AG04449 (cell line): Measurements from ENCODE around the gene ATXN1.

Experiments used
- CTCF ChIA-PET: fragments of 350-600 bp; formaldehyde crosslinking; extraction: SDS; loops from one replicate; lab custom pipeline; 2021; ENCODE audit warnings: antibody characterized with exemption; lab: Yijun Ruan, JAX
- POLR2A ChIA-PET: fragments of 400-600, 350-600 bp; formaldehyde crosslinking; extraction: SDS; loops from one replicate; lab custom pipeline; 2020; ENCODE audit warnings: antibody characterized with exemption, inconsistent platforms; lab: Yijun Ruan, JAX
- DNase-seq: peaks from one replicate; pipeline ENCODE4 v3.0.0-alpha.2; 2010; ENCODE audit warnings: low read depth, low spot score
- H3K4me3 ChIP-seq: 2 replicates; pipeline ENCODE4 v1.5.1; 2011; ENCODE audit warnings: low read depth, mild to moderate bottlenecking, control low read depth, low read length
- TF ChIP-seq, protein P1 (sequence below): IDR thresholded peaks from one replicate; pipeline ENCODE4 v1.5.1; 2011; ENCODE audit warnings: mild to moderate bottlenecking, moderate library complexity, low read length, control low read depth, inconsistent platforms; ENCODE audit not compliant: insufficient read depth; ENCODE audit errors: missing control alignments

ATXN1 gene

DNA sequence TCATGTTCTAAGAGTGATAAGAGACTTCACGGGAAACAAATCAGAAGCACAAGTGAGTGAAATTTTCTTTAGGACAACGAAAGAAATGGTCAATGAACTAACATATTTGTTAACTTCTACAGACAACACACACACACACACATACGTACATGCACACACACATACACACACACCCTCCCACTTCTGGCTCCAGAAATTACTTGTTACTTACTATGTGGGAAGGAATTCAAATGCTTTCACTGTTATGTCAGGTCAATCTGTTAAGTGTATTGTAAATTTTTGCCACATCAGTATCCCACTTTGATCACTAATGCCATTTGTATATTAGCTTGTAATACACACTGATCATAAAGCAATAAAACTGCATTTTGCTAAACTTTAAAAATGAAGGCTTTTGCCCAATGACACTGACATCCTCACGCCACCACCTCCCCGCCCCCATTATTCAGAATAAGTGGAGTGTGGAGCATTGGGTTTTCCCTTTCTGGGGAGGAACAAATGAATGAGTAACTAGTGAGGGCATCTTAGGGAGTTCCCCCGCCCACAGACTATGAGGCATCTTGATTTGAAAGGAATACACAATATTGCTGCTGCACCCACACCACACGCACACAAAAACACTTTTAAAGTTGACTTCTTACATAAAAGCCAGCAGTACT, 76.2 kb downstream of the ATXN1 start:
- ChIA-PET CTCF (no interaction called here), POLR2A (no interaction called here)
- TF ChIP-seq, protein P1, sequence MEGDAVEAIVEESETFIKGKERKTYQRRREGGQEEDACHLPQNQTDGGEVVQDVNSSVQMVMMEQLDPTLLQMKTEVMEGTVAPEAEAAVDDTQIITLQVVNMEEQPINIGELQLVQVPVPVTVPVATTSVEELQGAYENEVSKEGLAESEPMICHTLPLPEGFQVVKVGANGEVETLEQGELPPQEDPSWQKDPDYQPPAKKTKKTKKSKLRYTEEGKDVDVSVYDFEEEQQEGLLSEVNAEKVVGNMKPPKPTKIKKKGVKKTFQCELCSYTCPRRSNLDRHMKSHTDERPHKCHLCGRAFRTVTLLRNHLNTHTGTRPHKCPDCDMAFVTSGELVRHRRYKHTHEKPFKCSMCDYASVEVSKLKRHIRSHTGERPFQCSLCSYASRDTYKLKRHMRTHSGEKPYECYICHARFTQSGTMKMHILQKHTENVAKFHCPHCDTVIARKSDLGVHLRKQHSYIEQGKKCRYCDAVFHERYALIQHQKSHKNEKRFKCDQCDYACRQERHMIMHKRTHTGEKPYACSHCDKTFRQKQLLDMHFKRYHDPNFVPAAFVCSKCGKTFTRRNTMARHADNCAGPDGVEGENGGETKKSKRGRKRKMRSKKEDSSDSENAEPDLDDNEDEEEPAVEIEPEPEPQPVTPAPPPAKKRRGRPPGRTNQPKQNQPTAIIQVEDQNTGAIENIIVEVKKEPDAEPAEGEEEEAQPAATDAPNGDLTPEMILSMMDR: no peak
- no peak overlapping the region for H3K4me3 ChIP-seq
- no peak for DNase-seq

DNA sequence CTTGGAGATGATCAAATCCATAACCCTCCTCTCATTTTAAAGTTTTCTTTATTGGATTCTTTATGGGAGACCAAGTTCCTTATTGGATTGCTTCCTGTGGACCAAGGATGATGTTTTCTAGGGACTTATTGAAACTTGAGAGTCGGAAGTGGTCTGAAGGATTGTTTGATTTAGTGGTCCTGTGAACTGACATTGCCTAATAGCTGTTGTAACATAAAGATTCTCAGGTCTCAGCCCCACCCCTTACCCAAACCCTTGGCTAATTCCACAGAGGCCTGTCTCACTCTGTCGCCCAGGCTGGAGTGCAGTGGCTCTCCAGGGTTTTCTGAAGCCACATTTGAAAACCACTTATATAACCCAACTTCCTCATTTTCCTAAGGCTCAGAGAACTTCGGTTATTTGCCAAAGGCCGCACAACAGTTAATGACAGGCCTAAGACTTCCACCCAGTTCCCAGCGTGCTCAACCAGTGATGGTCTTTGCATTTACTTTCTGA, 77.0 kb downstream of the ATXN1 start:
- TF ChIP-seq, protein P1: no peak
- POLR2A ChIA-PET: no interaction called here
- H3K4me3 ChIP-seq: no peak overlapping the region
- no peak for DNase-seq
- CTCF ChIA-PET: no interaction called here

DNA sequence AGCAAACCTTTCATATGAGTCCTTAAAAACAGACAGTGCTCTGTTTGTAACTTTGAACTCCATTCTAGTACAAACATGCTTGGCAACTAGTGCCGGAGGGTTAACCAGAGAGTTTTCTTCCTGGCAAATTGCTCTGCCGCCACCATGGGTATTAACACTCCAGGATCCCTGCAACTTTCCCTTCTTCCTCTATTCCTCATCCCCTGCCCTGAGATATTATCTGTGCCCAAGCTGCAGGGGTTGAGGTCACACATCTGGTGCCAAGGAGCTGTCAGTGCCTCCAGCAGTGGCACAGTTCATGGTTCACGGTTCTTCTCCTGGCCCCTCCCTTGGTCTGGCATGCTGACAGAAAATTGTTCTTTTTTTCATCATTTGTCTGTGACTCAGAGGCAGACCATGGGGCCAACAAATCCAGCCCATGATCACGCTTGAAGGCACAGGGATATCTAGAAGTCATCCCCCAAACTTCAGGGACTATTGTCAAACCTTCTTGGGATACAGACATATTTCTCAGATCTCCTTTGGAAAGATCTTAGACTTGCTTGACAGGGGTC, 77.5 kb downstream of the ATXN1 start:
- no peak for DNase-seq
- CTCF ChIA-PET: no interaction called here

GRCh38 chr6:16681260-16681873, 79.9 kb downstream of the ATXN1 start:
- DNase-seq: peak; percentile 76
- no peak overlapping the region for H3K4me3 ChIP-seq
- TF ChIP-seq, protein P1: no peak
- CTCF ChIA-PET: interaction anchor here (0.9 to 1.7 kb wide), 6 partner anchors 10 to 346 kb away, joined by 3 to 6 read pairs (median 3); no protein-coding TSS in a partner anchor
- POLR2A ChIA-PET: interaction anchor here (0.6 to 1.0 kb wide), 5 partner anchors 9 to 80 kb away, joined by 3 to 4 read pairs (median 3); partner anchors contain the start of gene ATXN1

More for the DNA sequence above, 77.5 kb downstream of the ATXN1 start:
- POLR2A ChIA-PET: no interaction called here
- H3K4me3 ChIP-seq: no peak overlapping the region
- TF ChIP-seq, protein P1: no peak

GRCh38 chr6:16679050-16679449, 82.2 kb downstream of the ATXN1 start:
- TF ChIP-seq, protein P1: no peak
- CTCF ChIA-PET: no interaction called here
- H3K4me3 ChIP-seq: no peak overlapping the region
- DNase-seq: no peak
- POLR2A ChIA-PET: no interaction called here

GRCh38 chr6:16677458-16677857, 83.8 kb downstream of the ATXN1 start:
- H3K4me3 ChIP-seq: no peak overlapping the region
- ChIA-PET CTCF (no interaction called here), POLR2A (no interaction called here)
- DNase-seq: no peak
- TF ChIP-seq, protein P1: no peak
